ENCODE results near the gene UFD1. TPM values are rescaled to one million over a fixed set of nuclear protein-coding genes. Genes with fewer than 3 reads are reported as not detected.

The UFD1 gene
- total and polyA plus RNA-seq, 2 of the 13 experiments (the other 11 are each of a cell fraction or from before 2014, with no cell fraction given): 47.9 to 51.1 TPM

- peak; percentile 47; the same call in 1 of the 2 replicates for TF ChIP-seq SP4 (CRISPR knock-in tag; IDR thresholded peaks at IDR 0.05)
- TF ChIP-seq ZNF510 (CRISPR knock-in tag; IDR thresholded peaks at IDR 0.05; ENCODE audit: low read depth): no peak
- TF ChIP-seq SCMH1 (CRISPR knock-in tag; IDR thresholded peaks at IDR 0.05; ENCODE audit: borderline replicate concordance): no peak
- no peak for TF ChIP-seq BRCA1 (CRISPR knock-in tag; IDR thresholded peaks at IDR 0.05)
- TF ChIP-seq GABPB1 (CRISPR knock-in tag; IDR thresholded peaks at IDR 0.05): peak; percentile 83
- no peak for TF ChIP-seq ZFP62 (CRISPR knock-in tag; IDR thresholded peaks at IDR 0.05)
- no peak for TF ChIP-seq ZNF773 (CRISPR knock-in tag; IDR thresholded peaks at IDR 0.05; ENCODE audit: borderline replicate concordance)
- TF ChIP-seq PCBP2 (optimal IDR thresholded peaks at IDR 0.05; ENCODE audit: low read depth, low read length, poor library complexity, severe bottlenecking): no peak
- no peak for TF ChIP-seq HMG20A (CRISPR knock-in tag; IDR thresholded peaks at IDR 0.05; ENCODE audit: borderline replicate concordance)
- no peak for TF ChIP-seq ZNF276 (CRISPR knock-in tag; IDR thresholded peaks at IDR 0.05; ENCODE audit: low read depth)
- TF ChIP-seq MNT (IDR thresholded peaks at IDR 0.05): no peak
- no peak for TF ChIP-seq SETDB1 (CRISPR knock-in tag; IDR thresholded peaks at IDR 0.05; ENCODE audit: borderline replicate concordance)
- no peak for TF ChIP-seq ZBTB8A (CRISPR knock-in tag; IDR thresholded peaks at IDR 0.05; ENCODE audit: borderline replicate concordance, low read depth)
- no peak for TF ChIP-seq ZNF720 (CRISPR knock-in tag; IDR thresholded peaks at IDR 0.05)
- no peak for TF ChIP-seq CENPBD1 (CRISPR knock-in tag; IDR thresholded peaks at IDR 0.05; ENCODE audit: borderline replicate concordance, low read depth)
- no peak for TF ChIP-seq ZNF282 (IDR thresholded peaks at IDR 0.05; ENCODE audit: partially characterized antibody)
- TF ChIP-seq ZNF660 (CRISPR knock-in tag; IDR thresholded peaks at IDR 0.05; ENCODE audit: borderline replicate concordance, low read depth): no peak
- no peak for TF ChIP-seq ISX (CRISPR knock-in tag; conservative IDR thresholded peaks at IDR 0.05)
- TF ChIP-seq ZNF567 (CRISPR knock-in tag; IDR thresholded peaks at IDR 0.05; ENCODE audit: borderline replicate concordance): 0 out of 2 replicates have a peak, but pooled peaks have one; percentile 3
- TF ChIP-seq ZBTB26 (CRISPR knock-in tag; IDR thresholded peaks at IDR 0.05; ENCODE audit: borderline replicate concordance): no peak
- no peak for TF ChIP-seq NR2F2 (IDR thresholded peaks at IDR 0.05; ENCODE audit: borderline replicate concordance, low read depth)
- TF ChIP-seq MED1 (CRISPR knock-in tag; IDR thresholded peaks at IDR 0.05): peak; percentile 38
- no peak for TF ChIP-seq ARNT (IDR thresholded peaks at IDR 0.05)
- TF ChIP-seq ZGPAT (CRISPR knock-in tag; IDR thresholded peaks at IDR 0.05): 0 out of 2 replicates have a peak, but pooled peaks have one; percentile 11
- TF ChIP-seq HNF4A (CRISPR knock-in tag; IDR thresholded peaks at IDR 0.05): 0 out of 2 replicates have a peak, but pooled peaks have one; percentile 9
These were observed 31.5 kb downstream of the UFD1 start, which contains the start of gene C22orf39 (continued) for GRCh38 chr22:19447330-19448075.

Measured in HepG2 (cell line).